Psoas muscle (tissue), 8 donors: ENCODE measurements around the gene SLC8A3. TPM values are rescaled to one million over a fixed set of nuclear protein-coding genes. Genes with fewer than 3 reads are reported as not detected.

Experiments used
- ATAC-seq, 4 donors: fragments of 200-7000 bp; cut with Tn5 transposase; one replicate each; pipeline ENCODE4 v1.9.1; 2020; ENCODE audit warnings: moderate library complexity in 3 of 4, mild to moderate bottlenecking in 2 of 4
- DNase-seq, 2 donors: peaks; one replicate each; pipeline ENCODE4 v3.0.0-alpha.2; 2020
- H3K27ac ChIP-seq: fragments of 200-600 bp; one replicate; pipeline ENCODE4 v1.8.0; 2022
- H3K27me3 ChIP-seq, 3 donors: fragments of 200-600 bp in 1 of 3; one replicate each; pipeline versions ENCODE4 v1.6.1 to v1.8.0; 2013 to 2022; ENCODE audit warnings: low read length in 2 of 3, mild to moderate bottlenecking in 2 of 3, moderate library complexity in 1 of 3; ENCODE audit not compliant: insufficient read depth in 3 of 3
- H3K36me3 ChIP-seq, 2 donors: fragments of 200-600 bp in 1 of 2; one replicate each; pipeline versions ENCODE4 v1.6.1 to v1.8.0; 2013 to 2022; ENCODE audit warnings: low read depth in 1 of 2, mild to moderate bottlenecking in 1 of 2, moderate library complexity in 1 of 2; ENCODE audit not compliant: insufficient read depth in 1 of 2
- H3K4me1 ChIP-seq: fragments of 200-600 bp; one replicate; pipeline ENCODE4 v1.8.0; 2022
- H3K4me3 ChIP-seq: fragments of 200-600 bp; one replicate; pipeline ENCODE4 v1.8.0; 2022; ENCODE audit warnings: mild to moderate bottlenecking
- H3K9me3 ChIP-seq: fragments of 200-600 bp; one replicate; pipeline ENCODE4 v1.8.0; 2022
- WGBS, 3 donors: extraction: QIAGEN DNeasy Blood & Tissue Kit; methylation state at CpG; one replicate each; pipeline versions ENCODE4 v1.1.6 to v1.1.7; 2013; 5-methylcytosine and 5-hydroxymethylcytosine counted together
- intact Hi-C, 2 donors: fragments of 100-400 bp; cut with DNase I; formaldehyde crosslinking; loops; one replicate each; pipeline versions ENCODE4 v1.11.0 to v1.14.2; 2022
- polyA plus RNA-seq, 3 donors: library from polyadenylated mRNA; stranded (reverse); fragments of 200-250 nt; gene quantifications; one replicate each; pipeline ENCODE4 v1.2.3, GENCODE V29; 2013
- total RNA-seq, 4 donors: library from RNA; stranded (reverse); fragmentation: NEBNext Ultra II Directional in 2 of 4; extraction: Animal tissue kit (Norgen Biotek cat#: 25700) in 2 of 4; gene quantifications; one replicate each; pipeline versions ENCODE4 v1.2.1 to v1.2.4, GENCODE V29; 2021 to 2023
- TF ChIP-seq, protein P1 (sequence below): fragments of 200-600 bp; IDR thresholded peaks from one replicate; pipeline ENCODE4 v1.8.0; 2022; ENCODE audit warnings: antibody characterized with exemption
- donor health status: healthy with polysubstance abuse.
- donor health status: DM: no; HTN: no; CAD: no; lungs with moderate emphysema.
- donor health status: Bipolar disorder and iron deficiency.
- donor health status: healthy.
- donor health status: DM: yes; HTN: yes; CAD: no.
- donor health status: DM: no; HTN: no; CAD: no.
- donor health status: DM: no; HTN: no; CAD: no.
- donor health status: DM: yes; HTN: yes; CAD: no.

The SLC8A3 gene
- total and polyA plus RNA-seq, 7 donors, result 10.8 to 53.6 (median 20.8) TPM

DNA sequence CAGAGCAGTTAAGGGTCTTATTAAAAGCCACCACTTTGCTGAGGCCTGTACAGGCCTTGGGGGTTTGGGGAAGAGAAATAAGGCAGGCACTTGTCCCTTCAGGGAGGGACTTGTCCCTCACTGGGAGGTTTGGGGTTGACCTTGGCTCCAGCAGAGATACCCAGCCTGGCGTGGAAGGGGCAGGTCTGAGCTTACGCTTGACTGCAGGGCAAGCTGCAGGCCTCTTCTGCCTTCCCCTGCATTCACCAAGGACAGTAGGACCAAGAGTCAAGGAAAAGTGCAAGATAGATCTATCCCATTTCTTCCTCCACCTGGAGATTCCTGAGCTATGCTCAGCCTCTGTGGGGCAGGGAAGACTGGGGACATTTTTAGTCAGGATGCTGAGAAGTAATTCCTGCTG is 155.2 kb downstream of the SLC8A3 start:
- WGBS, 3 donors, result 75 to 94% (median 84%) methylated on average over 2 of the region's 2 CpGs
- Histone ChIP-seq H3K36me3 (no peaks in the 10 kb centered on the region), H3K4me1 (no peaks in the 10 kb centered on the region), H3K27me3 (peaks cover 0 to 1% (median 0%) of the 10 kb centered on the region in 3 donors), H3K9me3 (no peaks in the 10 kb centered on the region), H3K27ac (no peak overlapping the region), H3K4me3 (no peak overlapping the region)
- intact Hi-C loops, result no loop called here
- ATAC-seq, result no peak
- no peak for DNase-seq
- TF ChIP-seq, protein P1, sequence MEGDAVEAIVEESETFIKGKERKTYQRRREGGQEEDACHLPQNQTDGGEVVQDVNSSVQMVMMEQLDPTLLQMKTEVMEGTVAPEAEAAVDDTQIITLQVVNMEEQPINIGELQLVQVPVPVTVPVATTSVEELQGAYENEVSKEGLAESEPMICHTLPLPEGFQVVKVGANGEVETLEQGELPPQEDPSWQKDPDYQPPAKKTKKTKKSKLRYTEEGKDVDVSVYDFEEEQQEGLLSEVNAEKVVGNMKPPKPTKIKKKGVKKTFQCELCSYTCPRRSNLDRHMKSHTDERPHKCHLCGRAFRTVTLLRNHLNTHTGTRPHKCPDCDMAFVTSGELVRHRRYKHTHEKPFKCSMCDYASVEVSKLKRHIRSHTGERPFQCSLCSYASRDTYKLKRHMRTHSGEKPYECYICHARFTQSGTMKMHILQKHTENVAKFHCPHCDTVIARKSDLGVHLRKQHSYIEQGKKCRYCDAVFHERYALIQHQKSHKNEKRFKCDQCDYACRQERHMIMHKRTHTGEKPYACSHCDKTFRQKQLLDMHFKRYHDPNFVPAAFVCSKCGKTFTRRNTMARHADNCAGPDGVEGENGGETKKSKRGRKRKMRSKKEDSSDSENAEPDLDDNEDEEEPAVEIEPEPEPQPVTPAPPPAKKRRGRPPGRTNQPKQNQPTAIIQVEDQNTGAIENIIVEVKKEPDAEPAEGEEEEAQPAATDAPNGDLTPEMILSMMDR, result no peak

DNA sequence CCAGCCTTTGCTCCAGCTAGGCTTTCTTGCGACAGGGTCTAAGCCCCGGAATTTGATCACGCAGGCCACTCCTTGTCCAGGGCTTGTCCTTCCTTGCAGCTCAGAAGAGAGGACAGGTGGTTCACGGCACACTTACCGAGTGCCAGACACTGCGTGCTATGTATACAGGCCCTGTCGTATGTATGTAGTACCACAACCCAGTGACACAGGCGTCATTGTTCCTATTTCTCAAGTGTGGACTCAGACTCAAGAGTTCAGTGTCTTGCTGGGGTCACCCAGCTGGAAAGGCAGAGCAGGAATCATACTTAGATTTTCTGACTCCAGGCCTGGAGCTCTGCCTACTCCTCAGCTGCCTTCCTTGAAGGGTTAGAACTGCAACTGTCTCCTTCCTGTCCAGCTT is 155.6 kb downstream of the SLC8A3 start:
- H3K9me3 ChIP-seq, result no peaks in the 10 kb centered on the region
- H3K4me1 ChIP-seq, result no peaks in the 10 kb centered on the region
- WGBS, 3 donors, result 73 to 80% (median 78%) methylated on average over 8 of the region's 8 CpGs
- no peaks in the 10 kb centered on the region for H3K27me3 ChIP-seq
- intact Hi-C loops, result no loop called here
- TF ChIP-seq, protein P1, result no peak
- H3K27ac ChIP-seq, result no peak overlapping the region
- DNase-seq (no peak), ATAC-seq (no peak)
- no peak overlapping the region for H3K4me3 ChIP-seq
- no peaks in the 10 kb centered on the region for H3K36me3 ChIP-seq

DNA sequence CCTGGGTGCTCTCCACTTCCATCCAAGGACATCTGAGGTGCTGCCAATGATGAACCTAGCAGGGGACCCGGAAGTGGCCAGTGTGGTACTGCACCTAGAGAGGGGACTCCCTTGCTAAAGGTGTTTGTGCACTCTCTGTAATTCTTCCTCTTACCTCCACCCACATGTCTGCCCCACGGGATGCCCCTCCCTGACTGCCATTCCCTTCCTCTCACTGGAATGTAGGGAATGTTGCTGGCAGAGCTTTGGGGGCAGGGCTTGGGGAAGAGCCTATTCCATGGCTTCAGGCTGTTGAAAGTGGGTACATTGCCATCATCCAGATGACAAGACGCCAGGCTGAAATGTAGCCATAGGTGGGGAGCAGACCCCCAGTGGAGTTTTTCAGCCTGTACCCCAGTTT is 156.3 kb downstream of the SLC8A3 start:
- Histone ChIP-seq H3K27ac (no peak overlapping the region), H3K4me3 (no peak overlapping the region), H3K4me1 (no peaks in the 10 kb centered on the region), H3K36me3 (no peaks in the 10 kb centered on the region), H3K9me3 (no peaks in the 10 kb centered on the region), H3K27me3 (no peaks in the 10 kb centered on the region)
- intact Hi-C loops, result no loop called here
- no peak for ATAC-seq
- TF ChIP-seq, protein P1, result no peak
- 50 to 67% (median 56%) methylated on average over 3 of the region's 3 CpGs for WGBS, 3 donors
- no peak for DNase-seq

DNA sequence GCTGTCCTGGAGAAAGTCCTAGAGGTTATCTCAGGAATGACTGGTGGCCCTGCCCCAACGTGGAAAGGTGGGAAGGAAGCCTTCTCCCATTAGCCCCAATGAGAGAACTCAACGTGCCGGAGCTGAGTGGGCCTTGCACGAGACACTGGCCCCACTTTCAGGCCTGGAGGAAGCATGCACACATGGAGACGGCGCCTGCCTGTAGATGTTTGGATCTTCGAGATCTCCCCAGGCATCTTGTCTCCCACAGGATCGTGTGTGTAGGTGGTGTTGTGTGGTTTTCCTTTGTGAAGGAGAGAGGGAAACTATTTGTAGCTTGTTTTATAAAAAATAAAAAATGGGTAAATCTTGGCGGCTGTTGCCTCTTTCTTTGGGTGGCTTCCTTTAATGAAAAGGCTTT is 156.7 kb downstream of the SLC8A3 start:
- Histone ChIP-seq H3K27ac (no peak overlapping the region), H3K4me1 (no peaks in the 10 kb centered on the region), H3K4me3 (no peak overlapping the region), H3K36me3 (no peaks in the 10 kb centered on the region), H3K9me3 (no peaks in the 10 kb centered on the region), H3K27me3 (no peaks in the 10 kb centered on the region)
- TF ChIP-seq, protein P1, result no peak
- no peak for DNase-seq
- intact Hi-C loops, result no loop called here
- 84 to 88% (median 84%) methylated on average over 9 of the region's 9 CpGs for WGBS, 3 donors
- ATAC-seq, result no peak
